Astrocyte of the cerebellum (primary cell): ENCODE results near the gene GUCY2F.
A peak's percentile ranks its signal among the peaks of the same experiment; 100 is the strongest.

Experiments used
- DNase-seq: peaks from one replicate; pipeline ENCODE4 v3.0.0-alpha.2; 2011; ENCODE audit warnings: low read depth
- H3K4me3 ChIP-seq: 2 replicates; pipeline ENCODE4 v1.5.1; 2011; ENCODE audit warnings: mild to moderate bottlenecking, low read depth, low read length, moderate library complexity
- in situ Hi-C: cut with HindIII; loops from 2 replicates; pipeline ENCODE4 v1.10.0; 2017; ENCODE audit warnings: low sequenced_read_pairs
- TF ChIP-seq, protein P1 (sequence below): IDR thresholded peaks from 2 replicates; pipeline ENCODE4 v1.5.1; 2012; ENCODE audit warnings: low read length, low read depth, moderate library complexity, mild to moderate bottlenecking; ENCODE audit errors: missing control alignments

The GUCY2F gene

DNA sequence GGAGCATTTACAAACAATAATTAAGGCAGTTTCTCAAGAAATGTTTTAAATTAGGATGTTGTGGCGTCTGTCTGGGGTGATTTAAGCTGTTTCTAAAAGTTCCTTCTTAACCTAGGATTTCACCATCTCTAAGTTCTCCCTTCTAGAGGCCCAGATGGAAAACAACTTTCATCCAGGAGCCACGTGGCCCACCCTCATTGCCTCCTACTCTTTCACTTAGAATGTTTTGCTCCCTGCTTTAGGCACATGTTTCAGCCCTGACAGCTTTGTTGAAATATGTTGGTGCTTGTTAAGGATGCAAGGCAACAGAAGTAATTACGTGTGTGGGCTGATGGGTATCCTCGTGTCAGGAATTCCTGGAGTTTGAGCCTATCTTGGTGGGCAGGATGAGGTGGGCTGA, 131.3 kb downstream of the GUCY2F start:
- TF ChIP-seq, protein P1, sequence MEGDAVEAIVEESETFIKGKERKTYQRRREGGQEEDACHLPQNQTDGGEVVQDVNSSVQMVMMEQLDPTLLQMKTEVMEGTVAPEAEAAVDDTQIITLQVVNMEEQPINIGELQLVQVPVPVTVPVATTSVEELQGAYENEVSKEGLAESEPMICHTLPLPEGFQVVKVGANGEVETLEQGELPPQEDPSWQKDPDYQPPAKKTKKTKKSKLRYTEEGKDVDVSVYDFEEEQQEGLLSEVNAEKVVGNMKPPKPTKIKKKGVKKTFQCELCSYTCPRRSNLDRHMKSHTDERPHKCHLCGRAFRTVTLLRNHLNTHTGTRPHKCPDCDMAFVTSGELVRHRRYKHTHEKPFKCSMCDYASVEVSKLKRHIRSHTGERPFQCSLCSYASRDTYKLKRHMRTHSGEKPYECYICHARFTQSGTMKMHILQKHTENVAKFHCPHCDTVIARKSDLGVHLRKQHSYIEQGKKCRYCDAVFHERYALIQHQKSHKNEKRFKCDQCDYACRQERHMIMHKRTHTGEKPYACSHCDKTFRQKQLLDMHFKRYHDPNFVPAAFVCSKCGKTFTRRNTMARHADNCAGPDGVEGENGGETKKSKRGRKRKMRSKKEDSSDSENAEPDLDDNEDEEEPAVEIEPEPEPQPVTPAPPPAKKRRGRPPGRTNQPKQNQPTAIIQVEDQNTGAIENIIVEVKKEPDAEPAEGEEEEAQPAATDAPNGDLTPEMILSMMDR: no peak
- no peak for DNase-seq
- no peak overlapping the region for H3K4me3 ChIP-seq
- in situ Hi-C loops: no loop called here

GRCh38 chrX:109350051-109350450, 131.8 kb downstream of the GUCY2F start:
- in situ Hi-C loops: no loop called here
- H3K4me3 ChIP-seq: no peak overlapping the region
- no peak for DNase-seq
- TF ChIP-seq, protein P1: no peak

- no peak overlapping the region for H3K4me3 ChIP-seq
- TF ChIP-seq, protein P1: no peak
- in situ Hi-C loops: no loop called here
- DNase-seq: peak; percentile 31
Measured at GRCh38 chrX:109347632-109348031, 134.3 kb downstream of the GUCY2F start.

GRCh38 chrX:109346491-109346890, 135.4 kb downstream of the GUCY2F start:
- H3K4me3 ChIP-seq: no peak overlapping the region
- in situ Hi-C loops: no loop called here
- no peak for DNase-seq
- TF ChIP-seq, protein P1: no peak

- in situ Hi-C loops: no loop called here
- H3K4me3 ChIP-seq: no peak overlapping the region
- TF ChIP-seq, protein P1: no peak
- DNase-seq: no peak
Measured at GRCh38 chrX:109345856-109346255, 136.0 kb downstream of the GUCY2F start.

DNA sequence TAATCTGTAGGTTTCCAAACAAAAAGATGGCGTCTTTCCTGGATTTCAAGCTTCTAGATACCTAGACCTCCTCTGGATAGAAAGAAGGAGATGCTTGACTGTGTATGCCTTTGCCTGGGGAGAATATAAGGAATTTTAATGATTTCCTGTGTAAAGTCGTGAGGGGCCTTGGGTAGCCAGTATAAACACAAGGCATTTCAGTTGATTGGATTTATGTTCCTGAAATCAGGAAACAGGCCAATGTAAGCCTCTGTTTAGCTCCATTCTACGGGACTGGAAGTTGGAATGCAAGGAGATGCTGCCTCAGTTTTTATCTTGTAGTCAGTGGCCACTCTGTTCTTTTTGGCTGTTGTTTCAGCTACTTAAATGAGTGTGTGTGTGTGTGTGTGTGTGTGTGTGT, 137.2 kb downstream of the GUCY2F start:
- TF ChIP-seq, protein P1: no peak
- in situ Hi-C loops: no loop called here
- H3K4me3 ChIP-seq: no peak overlapping the region
- DNase-seq: no peak

DNA sequence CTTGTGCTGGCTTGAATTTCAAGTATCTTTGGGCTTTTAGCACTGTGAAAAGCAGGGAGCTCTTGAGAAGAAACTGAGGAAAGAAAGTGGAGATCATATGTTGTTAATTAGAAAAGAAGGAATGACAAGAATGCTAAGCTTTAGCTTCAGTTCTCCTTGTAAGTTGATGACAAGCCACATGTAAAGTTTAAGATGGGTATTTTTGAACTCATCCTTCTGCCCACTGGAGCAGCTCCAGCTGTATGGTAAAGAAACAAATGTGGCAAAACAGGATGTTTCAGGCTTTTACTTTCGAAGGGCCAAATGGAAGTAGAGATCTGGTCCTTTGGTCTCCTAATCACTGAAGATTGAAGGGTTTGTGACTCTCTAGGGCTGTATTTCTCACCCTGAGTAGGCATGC, 137.8 kb downstream of the GUCY2F start:
- TF ChIP-seq, protein P1: no peak
- no peak overlapping the region for H3K4me3 ChIP-seq
- no peak for DNase-seq
- in situ Hi-C loops: no loop called here
